A549 (cell line): ENCODE data around the gene ADAMTS19. TPM values are rescaled to one million over a fixed set of nuclear protein-coding genes. Genes with fewer than 3 reads are reported as not detected.
"Not testable (repeated sequence)": the region's sequence is repeated elsewhere in the genome, so short reads cannot be mapped to it uniquely, and the experiment has no call there.

Experiments used
- ATAC-seq, 2 experiments: fragments of 200-7000 bp in 1 of 2; fragments of >200 bp in 1 of 2; cut with Nextera tagmentation in 1 of 2; cut with Tn5 transposase in 1 of 2; 3 replicates each; pipeline versions ENCODE4 v1.8.0 to v1.9.1; 2018 to 2020; ENCODE audit warnings: mild to moderate bottlenecking in 1 of 2, moderate library complexity in 1 of 2
- CTCF ChIA-PET: fragments of 300-600 bp; sonication (Branson Sonifier 250); formaldehyde crosslinking; extraction: SDS; loops from one replicate; lab custom pipeline; 2021; ENCODE audit warnings: antibody characterized with exemption, inconsistent platforms; lab: Yijun Ruan, JAX
- POLR2A ChIA-PET: fragments of 350-600 bp; formaldehyde crosslinking; extraction: SDS; loops from one replicate; lab custom pipeline; 2021; ENCODE audit warnings: antibody characterized with exemption, inconsistent platforms; lab: Yijun Ruan, JAX
- DNase-seq, 2 experiments: peaks; one replicate each; pipeline versions ENCODE4 v3.0.0 to v3.0.0-alpha.2; 2011 to 2016; ENCODE audit warnings: low read depth in 1 of 2, low spot score in 1 of 2
- FAIRE-seq: peaks from 2 replicates; lab custom pipeline; 2011; peaks lifted over from hg19 to GRCh38; lab: Jason Lieb, UNC
- H3K27ac ChIP-seq, 2 experiments: fragments of >200 bp; sonication (Bioruptor Twin); formaldehyde crosslinking; 3 replicates each; pipeline ENCODE4 v1.5.1; 2016 to 2017
- H3K4me1 ChIP-seq: fragments of >200 bp; sonication (Bioruptor Twin); formaldehyde crosslinking; 3 replicates; pipeline ENCODE4 v1.6.1; 2016
- H3K4me2 ChIP-seq: fragments of >200 bp; sonication (Bioruptor Twin); formaldehyde crosslinking; 3 replicates; pipeline ENCODE4 v1.6.1; 2016
- H3K4me3 ChIP-seq: fragments of >200 bp; sonication (Bioruptor Twin); formaldehyde crosslinking; 3 replicates; pipeline ENCODE4 v1.5.1; 2016
- H3K9me3 ChIP-seq: fragments of >200 bp; sonication (Bioruptor Twin); formaldehyde crosslinking; 3 replicates; pipeline ENCODE4 v1.6.1; 2016
- BCL3 ChIP-seq: fragments of >200 bp; sonication (Bioruptor Twin); formaldehyde crosslinking; IDR thresholded peaks from 3 replicates; pipeline ENCODE4 v1.6.1; 2016
- BHLHE40 ChIP-seq: IDR thresholded peaks from 2 replicates; pipeline ENCODE4 v1.6.1; 2012; ENCODE audit warnings: low read depth, low read length, inconsistent platforms
- CBX8 ChIP-seq: fragments of 200-600 bp; sonication (generic); IDR thresholded peaks from 2 replicates; pipeline ENCODE4 v1.6.1; 2016
- FOXS1 ChIP-seq: fragments of 250-450 bp; sonication (Bioruptor Pico); IDR thresholded peaks from 2 replicates; pipeline ENCODE4 v1.5.0; 2020; ENCODE audit warnings: mild to moderate bottlenecking, moderate library complexity
- KDM5A ChIP-seq: fragments of 200-600 bp; sonication (generic); IDR thresholded peaks from 2 replicates; pipeline ENCODE4 v1.6.1; 2016; ENCODE audit warnings: antibody characterized with exemption, mild to moderate bottlenecking
- RCOR1 ChIP-seq: fragments of 150-350 bp; IDR thresholded peaks from 2 replicates; pipeline ENCODE4 v1.6.1; 2014; ENCODE audit warnings: antibody characterized with exemption, low read length, low read depth
- REST ChIP-seq: fragments of 200-600 bp; sonication (generic); IDR thresholded peaks from 2 replicates; pipeline ENCODE4 v1.6.1; 2016; ENCODE audit warnings: antibody characterized with exemption, mild to moderate bottlenecking, moderate library complexity
- RNF2 ChIP-seq: fragments of 200-600 bp; sonication (generic); IDR thresholded peaks from 2 replicates; pipeline ENCODE4 v1.6.1; 2016; ENCODE audit warnings: low read depth, mild to moderate bottlenecking, antibody characterized with exemption, moderate library complexity, borderline replicate concordance
- SREBF2 ChIP-seq: fragments of 450-650 bp; IDR thresholded peaks from 2 replicates; pipeline ENCODE4 v1.6.1; 2014; ENCODE audit warnings: mild to moderate bottlenecking, moderate library complexity
- TP53 ChIP-seq: fragments of 250-450 bp; sonication (Bioruptor Pico); IDR thresholded peaks from 2 replicates; pipeline ENCODE4 v1.5.0; 2021; ENCODE audit warnings: mild to moderate bottlenecking, moderate library complexity
- ZC3H11A ChIP-seq: fragments of 450-650 bp; IDR thresholded peaks from 2 replicates; pipeline ENCODE4 v1.6.1; 2014; ENCODE audit warnings: antibody characterized with exemption, mild to moderate bottlenecking
- WGBS: methylation state at CpG from one replicate; pipeline ENCODE4 v1.1.6; 2017; ENCODE audit errors: missing lambda C conversion rate; 5-methylcytosine and 5-hydroxymethylcytosine counted together
- polyA plus RNA-seq, 4 experiments: library from polyadenylated mRNA; depleted of rRNA in 3 of 4; stranded (reverse); fragments of >200 nt; fragmentation: RNase III in 1 of 4; extraction: RNeasy Plus Mini Kit Qiagen cat#74134 plus additional on column Dnase treatment in 1 of 4; gene quantifications; 2 replicates in 3 of 4; 3 replicates in 1 of 4; pipeline ENCODE4 v1.2.3, GENCODE V29; 2011 to 2017

The ADAMTS19 gene
- polyA plus RNA-seq, 2 of the 4 experiments (the other 2 are of a cell fraction): not detected

DNA sequence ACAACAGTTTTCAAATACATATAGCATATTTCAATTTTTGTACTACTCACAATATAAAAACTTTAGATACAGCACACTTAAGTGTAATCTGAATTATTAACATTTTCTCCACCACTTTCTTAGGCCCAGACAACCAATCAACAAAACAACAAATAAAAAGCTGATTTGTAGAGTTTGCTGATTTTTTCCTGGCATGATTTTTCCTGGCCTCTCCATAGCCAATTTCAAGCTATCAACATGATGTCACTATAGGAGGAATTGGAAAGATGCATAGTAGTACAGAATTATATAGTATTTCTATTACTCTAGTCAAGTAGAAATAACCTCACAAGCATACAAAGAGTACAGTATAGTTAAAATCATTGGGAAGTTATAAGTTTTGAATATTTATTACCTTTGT lies 35.1 kb upstream of the ADAMTS19 start:
- ATAC-seq (no peak), DNase-seq (no peak), FAIRE-seq (no peak)
- CTCF ChIA-PET: no interaction called here
- Histone ChIP-seq H3K4me2 (no peak overlapping the region), H3K9me3 (no peaks in the 10 kb centered on the region), H3K4me3 (no peak overlapping the region), H3K4me1 (no peaks in the 10 kb centered on the region), H3K27ac (no peak overlapping the region)
- POLR2A ChIA-PET: no interaction called here
- no peak for TF ChIP-seq CBX8

DNA sequence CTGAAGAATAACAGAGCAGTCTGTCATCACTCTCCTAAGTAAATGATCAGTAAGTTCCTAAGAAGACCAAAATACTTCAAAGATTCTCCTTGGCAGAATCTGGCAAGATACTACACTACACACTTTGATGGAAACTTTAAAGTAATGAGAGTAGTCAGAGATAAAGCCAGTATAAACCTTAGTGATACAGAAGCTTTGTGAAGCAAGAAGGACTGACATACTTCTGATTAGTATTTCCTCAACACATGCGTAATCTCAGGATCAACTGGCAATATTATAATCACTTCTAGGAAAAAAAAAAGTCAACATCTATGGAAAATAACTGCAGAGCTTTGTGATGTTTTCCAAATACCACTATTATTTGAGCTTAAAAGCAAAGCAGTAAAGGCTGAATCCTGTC lies 34.0 kb upstream of the ADAMTS19 start:
- Histone ChIP-seq H3K4me1 (no peaks in the 10 kb centered on the region), H3K9me3 (no peaks in the 10 kb centered on the region), H3K4me2 (no peak overlapping the region), H3K4me3 (no peak overlapping the region), H3K27ac (no peak overlapping the region)
- POLR2A ChIA-PET: no interaction called here
- DNase-seq: no peak
- no peak for ATAC-seq
- FAIRE-seq: no peak
- CTCF ChIA-PET: no interaction called here
- TF ChIP-seq TP53 (CRISPR knock-in tag): no peak
- TF ChIP-seq RCOR1: no peak
- no peak for TF ChIP-seq KDM5A
- WGBS: 23% methylated on average over 1 of the region's 1 CpG

GRCh38 chr5:129428636-129429035 lies 31.5 kb upstream of the ADAMTS19 start:
- H3K4me2 ChIP-seq: not testable (repeated sequence)
- peak; percentile 51 for TF ChIP-seq ZC3H11A

DNA sequence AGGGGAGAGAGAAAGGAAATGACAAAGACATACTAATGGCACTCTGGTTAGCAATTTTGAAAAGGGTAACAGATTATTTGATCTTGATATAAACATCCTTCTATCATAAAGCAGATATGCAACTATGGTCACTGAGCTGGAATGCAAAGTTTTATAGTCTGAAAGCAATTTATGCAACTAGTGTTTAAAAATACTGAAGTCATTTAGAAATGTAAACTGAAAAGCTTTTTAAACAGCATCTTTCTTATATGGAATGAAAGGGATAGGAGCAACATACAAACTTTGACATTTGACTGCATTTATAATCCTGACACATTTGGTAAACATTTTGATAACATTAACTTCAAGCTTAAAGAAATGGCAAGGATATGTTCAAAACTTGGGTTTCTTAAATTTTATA lies 28.7 kb upstream of the ADAMTS19 start:
- no peaks in the 10 kb centered on the region for H3K4me1 ChIP-seq
- H3K4me2 ChIP-seq: no peak overlapping the region
- no peaks in the 10 kb centered on the region for H3K9me3 ChIP-seq
- CTCF ChIA-PET: no interaction called here
- DNase-seq (no peak), ATAC-seq (no peak), FAIRE-seq (no peak)
- TF ChIP-seq RNF2: no peak
- no peak for TF ChIP-seq TP53 (CRISPR knock-in tag)
- no peak for TF ChIP-seq BCL3
- no peak for TF ChIP-seq SREBF2
- no peak for TF ChIP-seq REST
- H3K27ac ChIP-seq: no peak overlapping the region
- no peak overlapping the region for H3K4me3 ChIP-seq
- POLR2A ChIA-PET: no interaction called here

More at GRCh38 chr5:129428636-129429035, 31.5 kb upstream of the ADAMTS19 start:
- FAIRE-seq, CTCF ChIA-PET, DNase-seq, POLR2A ChIA-PET, ATAC-seq, H3K4me3 ChIP-seq, H3K4me1 ChIP-seq, H3K9me3 ChIP-seq, H3K27ac ChIP-seq: not testable (repeated sequence)
- WGBS: 32% methylated on average over 5 of the region's 5 CpGs

- TF ChIP-seq BCL3 (no peak), FOXS1 (no peak), BHLHE40 (no peak)
- WGBS: 2% methylated on average over 2 of the region's 3 CpGs
- DNase-seq (no peak), ATAC-seq (no peak), FAIRE-seq (no peak)
- no peak overlapping the region for H3K4me2 ChIP-seq
- no peaks in the 10 kb centered on the region for H3K4me1 ChIP-seq
- H3K27ac ChIP-seq: no peak overlapping the region
- CTCF ChIA-PET: no interaction called here
- no peaks in the 10 kb centered on the region for H3K9me3 ChIP-seq
- POLR2A ChIA-PET: no interaction called here
- H3K4me3 ChIP-seq: no peak overlapping the region
Observed at GRCh38 chr5:129438322-129438721, 21.8 kb upstream of the ADAMTS19 start.
